Neural progenitor cell (in vitro differentiated cells): Measurements from ENCODE around the gene USP9X. TPM values are rescaled to one million over a fixed set of nuclear protein-coding genes. Genes with fewer than 3 reads are reported as not detected.

Source experiments
- DNase-seq: peaks from one replicate; pipeline ENCODE4 v3.0.0-alpha.2; 2016; ENCODE audit warnings: low spot score
- H2AFZ ChIP-seq: fragments of 200-600 bp; sonication (generic); replicated peaks from 2 replicates; pipeline ENCODE4 v1.6.1; 2016; ENCODE audit warnings: antibody characterized with exemption
- H3F3A ChIP-seq: fragments of 200-600 bp; sonication (generic); 2 replicates; pipeline ENCODE4 v1.6.1; 2016; ENCODE audit warnings: antibody characterized with exemption, low read depth
- H3K27ac ChIP-seq: fragments of 200-600 bp; sonication (generic); 2 replicates; pipeline ENCODE4 v1.5.1; 2016; ENCODE audit warnings: mild to moderate bottlenecking
- H3K27me3 ChIP-seq: fragments of 200-600 bp; sonication (generic); 2 replicates; pipeline ENCODE4 v1.6.1; 2016; ENCODE audit warnings: mild to moderate bottlenecking, moderate library complexity
- H3K36me3 ChIP-seq: fragments of 200-600 bp; sonication (generic); 2 replicates; pipeline ENCODE4 v1.5.1; 2016
- H3K4me1 ChIP-seq: fragments of 200-600 bp; sonication (generic); 2 replicates; pipeline ENCODE4 v1.6.1; 2016; ENCODE audit warnings: mixed run types
- H3K4me2 ChIP-seq: fragments of 200-600 bp; sonication (generic); 2 replicates; pipeline ENCODE4 v1.6.1; 2016
- H3K4me3 ChIP-seq: fragments of 200-600 bp; sonication (generic); 2 replicates; pipeline ENCODE4 v1.5.1; 2016
- H3K79me2 ChIP-seq: fragments of 200-600 bp; sonication (generic); 2 replicates; pipeline ENCODE4 v1.6.1; 2016; ENCODE audit warnings: low read depth
- H3K9ac ChIP-seq: fragments of 200-600 bp; sonication (generic); 2 replicates; pipeline ENCODE4 v1.6.1; 2016
- H3K9me3 ChIP-seq: fragments of 200-600 bp; sonication (generic); 2 replicates; pipeline ENCODE4 v1.5.1; 2016; ENCODE audit warnings: low read depth
- H4K20me1 ChIP-seq: fragments of 200-600 bp; sonication (generic); 2 replicates; pipeline ENCODE4 v1.6.1; 2016; ENCODE audit warnings: low read depth
- H3K27ac Mint-ChIP-seq: 3 replicates; pipeline ENCODE4 v1.8.0; 2021; ENCODE audit warnings: mixed read lengths
- H3K27me3 Mint-ChIP-seq: 2 replicates; pipeline ENCODE4 v1.8.0; 2022; ENCODE audit warnings: low read depth, mild to moderate bottlenecking, inconsistent platforms, moderate library complexity, mixed read lengths; ENCODE audit not compliant: insufficient read depth
- H3K36me3 Mint-ChIP-seq: 3 replicates; pipeline ENCODE4 v1.8.0; 2021; ENCODE audit warnings: mixed read lengths
- H3K4me1 Mint-ChIP-seq: 3 replicates; pipeline ENCODE4 v1.8.0; 2021; ENCODE audit warnings: mixed read lengths
- H3K4me3 Mint-ChIP-seq: 3 replicates; pipeline ENCODE4 v1.8.0; 2021; ENCODE audit warnings: mild to moderate bottlenecking, moderate library complexity, mixed read lengths
- H3K9me3 Mint-ChIP-seq: 3 replicates; pipeline ENCODE4 v1.8.0; 2020; ENCODE audit warnings: mixed read lengths
- CTCF ChIP-seq: fragments of 200-600 bp; sonication (generic); IDR thresholded peaks from 2 replicates; pipeline ENCODE4 v1.5.1; 2017; ENCODE audit warnings: antibody characterized with exemption, mild to moderate bottlenecking
- EZH2 ChIP-seq: fragments of 200-600 bp; sonication (generic); IDR thresholded peaks from 2 replicates; pipeline ENCODE4 v1.6.1; 2017; ENCODE audit warnings: antibody characterized with exemption, mild to moderate bottlenecking, moderate library complexity
- EZH2phosphoT487 ChIP-seq: fragments of 200-600 bp; sonication (generic); IDR thresholded peaks from 2 replicates; pipeline ENCODE4 v1.6.1; 2017; ENCODE audit warnings: antibody characterized with exemption
- total RNA-seq: library from RNA; depleted of rRNA; stranded (reverse); fragments of >200 nt; gene quantifications from 2 replicates; pipeline ENCODE4 v1.2.3, GENCODE V29; 2015; ENCODE audit warnings: low replicate concordance

USP9X gene
- total RNA-seq, 1 donor from 2014 or later, result 115 TPM

- no peak for DNase-seq
- Histone ChIP-seq H3K27ac (no peak overlapping the region), H3K4me1 (no peaks in the 10 kb centered on the region), H4K20me1 (no peaks in the 10 kb centered on the region), H3K4me3 (no peak overlapping the region), H3K9ac (no peak overlapping the region), H3K79me2 (no peaks in the 10 kb centered on the region), H3F3A (no peaks in the 10 kb centered on the region), H3K9me3 (no peaks in the 10 kb centered on the region), H3K27me3 (no peaks in the 10 kb centered on the region), H3K4me2 (no peak overlapping the region), H3K36me3 (no peaks in the 10 kb centered on the region), H2AFZ (no peak overlapping the region)
- Mint-ChIP-seq H3K4me3 (no peak overlapping the region), H3K36me3 (no peaks in the 10 kb centered on the region), H3K9me3 (peaks cover 5% of the 10 kb centered on the region), H3K27me3 (no peaks in the 10 kb centered on the region), H3K27ac (no peak overlapping the region), H3K4me1 (no peaks in the 10 kb centered on the region)
- TF ChIP-seq EZH2phosphoT487 (no peak), EZH2 (no peak), CTCF (no peak)
Measured at GRCh38 chrX:41064018-41064417, 21.2 kb upstream of the USP9X start.

- TF ChIP-seq CTCF (no peak), EZH2 (no peak), EZH2phosphoT487 (no peak)
- no peak overlapping the region for H3K9ac ChIP-seq
- Mint-ChIP-seq H3K4me3 (no peak overlapping the region), H3K9me3 (peaks cover 5% of the 10 kb centered on the region), H3K4me1 (no peaks in the 10 kb centered on the region), H3K36me3 (no peaks in the 10 kb centered on the region), H3K27ac (no peak overlapping the region), H3K27me3 (no peaks in the 10 kb centered on the region)
- no peaks in the 10 kb centered on the region for H3K4me1 ChIP-seq
- no peaks in the 10 kb centered on the region for H3K36me3 ChIP-seq
- H3K9me3 ChIP-seq, result no peaks in the 10 kb centered on the region
- H3K27me3 ChIP-seq, result no peaks in the 10 kb centered on the region
- DNase-seq, result no peak
- no peaks in the 10 kb centered on the region for H3K79me2 ChIP-seq
- no peaks in the 10 kb centered on the region for H4K20me1 ChIP-seq
- H3F3A ChIP-seq, result no peaks in the 10 kb centered on the region
- H3K4me3 ChIP-seq, result no peak overlapping the region
- no peak overlapping the region for H3K27ac ChIP-seq
- H3K4me2 ChIP-seq, result no peak overlapping the region
- no peak overlapping the region for H2AFZ ChIP-seq
Measured at GRCh38 chrX:41066391-41066790, 18.9 kb upstream of the USP9X start.

GRCh38 chrX:41066969-41067368 is 18.3 kb upstream of the USP9X start:
- Mint-ChIP-seq H3K36me3 (no peaks in the 10 kb centered on the region), H3K27me3 (no peaks in the 10 kb centered on the region), H3K4me3 (no peak overlapping the region), H3K27ac (no peak overlapping the region), H3K4me1 (no peaks in the 10 kb centered on the region), H3K9me3 (peaks cover 5% of the 10 kb centered on the region)
- TF ChIP-seq CTCF (no peak), EZH2phosphoT487 (no peak), EZH2 (no peak)
- no peaks in the 10 kb centered on the region for H3F3A ChIP-seq
- no peak overlapping the region for H3K9ac ChIP-seq
- H3K4me1 ChIP-seq, result no peaks in the 10 kb centered on the region
- no peak overlapping the region for H3K4me2 ChIP-seq
- H2AFZ ChIP-seq, result no peak overlapping the region
- no peak for DNase-seq
- H4K20me1 ChIP-seq, result no peaks in the 10 kb centered on the region
- H3K27me3 ChIP-seq, result no peaks in the 10 kb centered on the region
- H3K4me3 ChIP-seq, result no peak overlapping the region
- no peaks in the 10 kb centered on the region for H3K79me2 ChIP-seq
- no peak overlapping the region for H3K27ac ChIP-seq
- H3K9me3 ChIP-seq, result no peaks in the 10 kb centered on the region
- H3K36me3 ChIP-seq, result no peaks in the 10 kb centered on the region

- H3K4me1 ChIP-seq, result no peaks in the 10 kb centered on the region
- no peak overlapping the region for H3K27ac ChIP-seq
- TF ChIP-seq EZH2, result no peak
- TF ChIP-seq EZH2phosphoT487, result no peak
- TF ChIP-seq CTCF, result no peak
- H2AFZ ChIP-seq, result no peak overlapping the region
- H3K4me3 Mint-ChIP-seq, result no peak overlapping the region
- H3K9me3 Mint-ChIP-seq, result peaks cover 3% of the 10 kb centered on the region
- H3K4me3 ChIP-seq, result no peak overlapping the region
- H4K20me1 ChIP-seq, result no peaks in the 10 kb centered on the region
- H3K79me2 ChIP-seq, result no peaks in the 10 kb centered on the region
- no peaks in the 10 kb centered on the region for H3K36me3 Mint-ChIP-seq
- no peaks in the 10 kb centered on the region for H3F3A ChIP-seq
- DNase-seq, result no peak
- no peak overlapping the region for H3K4me2 ChIP-seq
- H3K4me1 Mint-ChIP-seq, result no peaks in the 10 kb centered on the region
- no peaks in the 10 kb centered on the region for H3K27me3 ChIP-seq
- no peak overlapping the region for H3K27ac Mint-ChIP-seq
- no peaks in the 10 kb centered on the region for H3K27me3 Mint-ChIP-seq
- no peak overlapping the region for H3K9ac ChIP-seq
- no peaks in the 10 kb centered on the region for H3K9me3 ChIP-seq
- no peaks in the 10 kb centered on the region for H3K36me3 ChIP-seq
Measured at GRCh38 chrX:41067721-41068120, 17.5 kb upstream of the USP9X start.
